Daoy (cell line): ENCODE results near the gene ABCD1. TPM values are rescaled to one million over a fixed set of nuclear protein-coding genes. Genes with fewer than 3 reads are reported as not detected.
"Not testable (repeated sequence)": the region's sequence is repeated elsewhere in the genome, so short reads cannot be mapped to it uniquely, and the experiment has no call there.

Experiments
- DNase-seq: peaks from one replicate; pipeline ENCODE4 v3.0.0-alpha.2; 2015; ENCODE audit warnings: low read depth
- total RNA-seq: library from RNA; depleted of rRNA; stranded (reverse); fragments of >200 nt; shearing (Covaris generic); gene quantifications from 2 replicates; pipeline ENCODE4 v1.2.3, GENCODE V29; 2014

ABCD1 gene
- total RNA-seq, 1 experiment from 2014 or later: 5.0 TPM

DNA sequence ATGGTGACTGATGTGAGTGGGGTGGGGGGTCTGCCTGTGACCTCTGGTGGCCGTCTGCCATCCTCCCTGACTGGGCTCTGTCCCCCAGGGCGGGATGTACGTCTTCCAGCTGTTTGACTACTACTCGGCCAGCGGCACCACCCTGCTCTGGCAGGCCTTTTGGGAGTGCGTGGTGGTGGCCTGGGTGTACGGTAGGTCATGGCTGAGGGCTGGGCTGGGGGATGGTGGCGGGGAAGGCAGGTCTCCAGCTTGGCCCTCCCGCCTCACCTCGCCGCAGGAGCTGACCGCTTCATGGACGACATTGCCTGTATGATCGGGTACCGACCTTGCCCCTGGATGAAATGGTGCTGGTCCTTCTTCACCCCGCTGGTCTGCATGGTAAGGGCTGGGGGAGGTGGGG lies 30.4 kb upstream of the ABCD1 start:
- not testable (repeated sequence) for DNase-seq

DNA sequence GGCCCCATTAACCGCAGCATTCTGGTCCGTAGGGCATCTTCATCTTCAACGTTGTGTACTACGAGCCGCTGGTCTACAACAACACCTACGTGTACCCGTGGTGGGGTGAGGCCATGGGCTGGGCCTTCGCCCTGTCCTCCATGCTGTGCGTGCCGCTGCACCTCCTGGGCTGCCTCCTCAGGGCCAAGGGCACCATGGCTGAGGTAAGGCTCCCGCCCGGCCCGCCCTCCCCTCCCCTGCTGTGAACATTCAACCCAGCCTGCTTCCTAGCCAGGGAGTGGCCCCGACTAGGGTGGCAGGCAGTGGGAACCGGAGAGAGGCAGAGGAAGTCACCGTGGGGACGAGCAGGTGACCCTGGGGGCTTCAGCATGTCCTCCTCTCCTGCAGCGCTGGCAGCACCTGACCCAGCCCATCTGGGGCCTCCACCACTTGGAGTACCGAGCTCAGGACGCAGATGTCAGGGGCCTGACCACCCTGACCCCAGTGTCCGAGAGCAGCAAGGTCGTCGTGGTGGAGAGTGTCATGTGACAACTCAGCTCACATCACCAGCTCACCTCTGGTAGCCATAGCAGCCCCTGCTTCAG lies 29.9 kb upstream of the ABCD1 start:
- DNase-seq: no peak

DNA sequence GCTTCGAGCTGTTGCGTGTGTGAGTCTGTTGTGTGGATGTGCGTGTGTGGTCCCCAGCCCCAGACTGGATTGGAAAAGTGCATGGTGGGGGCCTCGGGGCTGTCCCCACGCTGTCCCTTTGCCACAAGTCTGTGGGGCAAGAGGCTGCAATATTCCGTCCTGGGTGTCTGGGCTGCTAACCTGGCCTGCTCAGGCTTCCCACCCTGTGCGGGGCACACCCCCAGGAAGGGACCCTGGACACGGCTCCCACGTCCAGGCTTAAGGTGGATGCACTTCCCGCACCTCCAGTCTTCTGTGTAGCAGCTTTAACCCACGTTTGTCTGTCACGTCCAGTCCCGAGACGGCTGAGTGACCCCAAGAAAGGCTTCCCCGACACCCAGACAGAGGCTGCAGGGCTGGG lies 28.6 kb upstream of the ABCD1 start:
- DNase-seq: no peak

DNA sequence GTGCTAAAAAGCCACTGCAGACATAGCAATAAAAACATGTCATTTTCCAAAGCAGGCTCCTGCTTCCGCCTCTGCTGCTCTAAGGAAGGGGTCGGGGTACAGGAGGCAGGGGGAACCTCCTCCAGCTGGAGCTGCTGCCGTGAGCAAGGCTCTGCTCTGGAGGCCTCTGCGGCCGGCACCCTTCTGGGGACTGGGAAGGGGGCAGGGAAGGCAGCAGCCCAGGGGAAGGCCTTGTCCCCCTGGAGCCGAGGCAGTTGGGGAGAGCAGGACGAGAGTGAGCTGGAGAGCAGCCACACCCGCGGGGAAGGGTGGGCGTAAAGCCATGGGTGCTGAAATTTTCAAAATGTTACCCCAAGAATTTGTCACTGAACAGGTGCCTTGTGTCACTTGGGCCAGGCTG lies 28.1 kb upstream of the ABCD1 start:
- DNase-seq: not testable (repeated sequence)

DNA sequence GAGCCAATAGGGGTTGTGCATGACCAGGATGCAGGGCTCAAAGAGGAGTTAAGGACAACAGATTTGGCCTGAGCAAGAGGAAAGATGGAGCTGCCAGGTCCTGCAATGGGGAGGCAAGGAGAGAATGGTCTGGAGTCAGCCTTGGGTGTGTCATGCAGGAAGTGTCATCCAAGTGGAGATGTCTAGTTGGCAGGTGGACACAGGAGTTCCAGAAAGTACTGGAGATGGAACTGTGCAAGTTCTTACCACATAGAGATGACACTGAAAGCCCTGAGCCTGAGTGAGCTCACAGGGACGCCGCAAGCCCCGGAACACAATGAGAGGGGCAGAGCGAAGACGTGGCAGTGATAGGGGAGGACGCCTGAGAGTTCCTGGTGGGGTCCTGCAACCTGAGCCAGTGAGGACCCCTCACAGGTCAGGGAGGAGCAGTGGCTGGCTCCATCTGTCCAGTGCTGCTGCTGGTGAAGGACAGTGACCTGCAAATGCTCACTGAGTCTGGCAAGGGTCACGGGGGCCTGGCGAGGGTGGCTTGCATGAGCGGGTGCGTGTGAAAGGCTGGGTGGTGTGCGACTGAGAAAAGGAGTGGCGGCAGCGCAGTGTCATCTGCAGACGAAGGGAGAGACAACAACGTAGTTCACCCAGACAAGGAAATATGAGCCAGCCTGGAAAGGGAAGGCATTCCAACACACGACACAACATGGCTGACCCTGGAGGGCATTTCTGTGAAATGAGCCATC lies 27.5 kb upstream of the ABCD1 start:
- not testable (repeated sequence) for DNase-seq

DNA sequence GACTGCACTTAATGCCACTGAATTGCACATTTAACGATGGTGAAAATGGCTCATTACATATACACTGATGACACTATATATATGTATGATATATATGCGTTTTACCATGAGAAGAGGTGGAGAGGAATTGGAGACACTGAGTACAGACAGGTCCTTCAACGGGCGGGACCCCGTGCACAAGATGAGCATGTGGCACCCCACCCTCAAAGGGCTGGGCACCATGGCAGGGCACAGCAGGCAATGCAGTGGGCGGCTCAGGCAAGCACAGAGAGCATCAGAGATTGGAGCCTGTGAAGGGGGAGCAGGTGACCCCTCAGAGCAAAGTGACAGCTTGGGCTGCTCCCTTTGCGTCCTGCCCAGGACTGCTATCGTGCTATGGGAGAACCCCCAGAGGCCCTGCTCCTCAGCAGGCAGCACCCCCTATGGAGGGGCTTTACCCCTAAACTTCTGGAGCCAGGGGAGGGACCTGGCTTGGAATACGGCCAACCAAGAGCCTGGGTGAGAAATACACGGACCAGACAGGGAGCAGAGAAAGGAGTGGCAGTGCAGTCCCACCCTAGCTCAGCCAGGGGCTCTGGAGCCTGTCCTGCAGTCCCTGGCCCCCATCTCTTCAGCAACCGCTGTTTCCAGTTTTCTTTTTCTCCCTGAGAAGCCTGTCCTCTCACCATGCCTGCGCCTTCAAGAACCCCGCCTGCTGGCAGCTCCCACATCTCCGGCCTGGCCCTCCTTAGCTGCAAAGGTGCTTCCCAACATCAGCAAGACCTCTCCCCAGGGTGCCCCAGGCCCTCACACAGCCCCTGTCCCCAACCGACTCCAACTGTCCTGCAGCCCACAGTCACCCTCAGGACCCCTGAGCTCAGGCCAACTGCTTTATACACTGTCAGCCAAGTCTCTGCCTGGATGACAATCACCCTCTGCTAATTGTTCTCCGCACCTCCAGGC lies 26.5 kb upstream of the ABCD1 start:
- DNase-seq: no peak

DNA sequence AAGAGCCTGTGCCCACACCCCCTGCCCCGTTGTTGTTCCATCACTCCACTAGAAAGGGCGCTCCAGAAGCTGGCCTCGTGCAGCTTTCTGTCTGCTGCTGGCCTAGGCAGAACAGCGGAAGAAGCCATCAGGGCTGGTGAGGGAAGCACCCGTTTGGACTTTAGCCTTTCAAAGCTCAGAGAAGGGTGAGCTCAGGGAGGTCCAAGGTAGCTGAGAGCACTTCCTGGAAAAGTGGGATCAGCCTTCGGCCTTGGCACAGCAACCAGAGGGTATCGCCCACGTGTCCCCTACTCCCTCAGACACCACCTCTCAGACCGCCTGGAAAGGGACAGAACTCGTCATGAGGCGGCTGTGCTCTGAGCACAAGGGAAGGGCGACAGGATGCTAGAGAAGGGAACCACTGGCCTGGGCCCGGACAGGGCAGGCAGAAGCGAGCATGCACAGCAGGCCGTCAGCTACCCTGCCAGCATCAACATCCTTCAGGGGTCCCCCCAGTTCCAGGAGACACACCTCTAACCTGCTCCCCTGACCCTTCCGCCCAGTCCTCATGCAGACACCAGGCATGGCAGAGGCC lies 25.4 kb upstream of the ABCD1 start:
- not testable (repeated sequence) for DNase-seq

DNA sequence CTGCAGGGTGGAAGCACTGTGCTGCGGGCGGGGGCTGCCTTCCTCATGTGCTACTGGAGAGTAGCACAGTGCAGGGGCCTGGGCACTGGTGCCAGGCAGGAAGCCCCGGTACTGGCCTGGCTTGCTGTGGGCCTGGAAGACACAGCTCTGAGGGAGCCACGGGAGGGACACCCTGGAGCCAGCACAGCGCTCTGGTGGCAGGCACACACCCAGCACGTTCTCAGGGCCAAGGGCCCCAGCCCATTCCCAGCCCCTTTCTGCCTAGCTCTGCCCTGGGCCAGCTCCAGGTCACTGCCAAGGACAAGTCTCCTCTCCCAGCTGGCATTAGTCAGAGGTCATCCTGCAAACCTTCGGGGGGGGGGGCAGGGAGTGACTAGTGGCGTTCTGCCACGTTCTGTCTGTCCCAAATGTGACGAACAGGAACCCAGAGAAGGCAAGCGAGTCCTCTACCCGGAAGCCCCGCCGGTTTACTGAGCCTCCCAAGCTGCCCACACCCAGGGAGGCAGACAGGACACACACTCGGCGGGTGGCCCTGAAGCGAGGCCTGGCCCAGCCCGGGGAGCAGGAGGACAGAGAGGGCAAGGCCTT lies 24.8 kb upstream of the ABCD1 start:
- DNase-seq: not testable (repeated sequence)

DNA sequence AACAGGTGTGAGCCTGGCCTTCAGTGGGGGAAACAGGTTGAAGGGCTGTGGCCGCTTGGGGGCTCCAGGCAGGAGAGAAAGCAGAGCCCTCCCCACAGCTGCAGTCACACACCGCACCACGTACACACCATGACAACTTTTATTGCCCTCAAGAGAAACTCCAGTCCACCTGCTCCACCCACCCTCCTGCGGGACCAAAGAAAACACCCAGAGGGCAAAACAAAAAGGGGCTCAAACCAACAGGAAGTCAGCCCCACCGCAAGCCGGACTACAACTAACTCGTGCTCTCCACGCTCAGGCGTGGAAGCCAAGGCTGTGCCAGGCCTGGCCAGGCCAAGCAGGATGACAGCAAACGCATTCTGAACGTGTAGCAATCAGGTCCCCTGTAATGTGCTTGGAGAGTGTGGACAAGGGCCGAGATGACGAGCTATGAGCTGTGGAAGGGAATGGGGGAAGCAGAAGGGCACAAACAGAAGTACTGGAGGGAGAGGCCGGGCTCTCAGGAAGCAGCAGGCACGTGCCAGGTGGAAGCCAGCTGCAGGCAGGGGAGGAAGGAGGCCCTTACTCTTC lies 24.2 kb upstream of the ABCD1 start:
- DNase-seq: no peak

DNA sequence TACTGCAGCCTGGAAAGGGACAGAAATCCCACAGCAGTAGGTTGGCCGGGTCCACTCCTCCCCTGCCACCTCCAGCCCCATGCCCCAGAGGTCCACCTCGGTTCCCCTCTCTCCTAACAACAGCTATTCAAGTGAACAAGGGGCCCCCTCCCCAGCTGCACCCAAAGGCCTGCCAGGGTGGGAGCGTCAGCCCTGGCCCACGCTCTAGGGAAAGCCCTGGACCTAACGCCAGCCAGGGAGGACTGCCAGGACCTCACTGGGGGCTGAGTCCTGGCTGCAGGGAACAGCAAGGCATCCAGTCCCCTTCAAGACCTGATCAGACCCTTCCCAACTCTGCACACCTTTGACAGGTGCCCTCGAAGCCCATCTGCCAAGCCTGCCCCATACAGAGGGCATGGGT lies 23.7 kb upstream of the ABCD1 start:
- no peak for DNase-seq

DNA sequence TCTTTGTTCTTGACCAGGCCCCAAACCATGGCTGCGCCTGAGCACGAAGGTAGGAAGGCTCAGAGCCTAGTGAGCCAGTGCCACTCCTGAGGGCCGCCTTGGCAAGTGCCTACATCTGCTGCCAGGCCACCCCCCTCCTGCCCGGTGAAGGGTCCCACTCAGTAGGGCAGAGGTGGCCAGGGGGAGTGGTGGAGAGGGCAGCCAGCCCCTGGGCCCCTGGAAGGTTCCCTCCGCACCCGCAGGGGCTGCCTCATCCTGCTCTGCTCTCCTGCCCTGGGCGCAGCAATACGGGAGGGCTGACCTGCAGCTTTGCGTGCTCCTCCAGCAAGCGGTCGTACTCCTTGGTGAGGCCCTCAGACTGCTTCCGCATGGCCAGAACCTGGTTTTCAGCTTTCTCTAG lies 22.9 kb upstream of the ABCD1 start:
- DNase-seq: no peak

DNA sequence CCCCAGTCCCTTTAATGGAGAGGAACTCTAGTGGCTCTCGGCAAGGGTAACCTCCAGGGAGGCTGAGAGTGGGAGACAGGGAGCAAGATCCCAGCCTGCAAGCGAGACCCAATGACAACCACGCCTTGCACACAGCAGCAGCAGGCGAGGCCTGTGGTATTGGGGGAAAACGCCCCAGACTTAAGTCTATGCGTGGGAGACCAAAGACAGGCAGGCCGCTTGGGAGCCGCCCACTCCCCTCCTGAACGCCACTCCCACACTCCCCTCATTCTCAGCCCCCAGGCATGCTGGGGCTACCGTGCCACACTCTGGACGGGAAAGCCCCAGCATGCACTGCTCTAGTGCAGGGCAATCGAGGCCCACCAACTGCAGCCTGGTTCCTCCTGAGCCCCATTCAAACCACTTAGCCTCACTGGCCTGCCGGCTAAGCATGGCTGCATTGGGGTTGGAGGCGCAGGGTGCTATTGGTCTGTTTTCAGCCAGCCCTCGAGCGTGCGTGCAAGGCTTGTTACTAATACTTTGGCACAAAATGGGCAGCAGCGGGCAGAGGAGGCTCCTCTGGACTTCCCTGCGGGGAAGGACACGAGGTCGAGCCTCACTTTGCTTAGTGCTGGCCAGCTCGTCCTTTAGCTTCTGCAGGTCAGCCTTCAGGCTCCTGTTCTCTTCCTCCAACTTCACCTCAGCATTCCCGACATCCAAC lies 22.2 kb upstream of the ABCD1 start:
- no peak for DNase-seq

DNA sequence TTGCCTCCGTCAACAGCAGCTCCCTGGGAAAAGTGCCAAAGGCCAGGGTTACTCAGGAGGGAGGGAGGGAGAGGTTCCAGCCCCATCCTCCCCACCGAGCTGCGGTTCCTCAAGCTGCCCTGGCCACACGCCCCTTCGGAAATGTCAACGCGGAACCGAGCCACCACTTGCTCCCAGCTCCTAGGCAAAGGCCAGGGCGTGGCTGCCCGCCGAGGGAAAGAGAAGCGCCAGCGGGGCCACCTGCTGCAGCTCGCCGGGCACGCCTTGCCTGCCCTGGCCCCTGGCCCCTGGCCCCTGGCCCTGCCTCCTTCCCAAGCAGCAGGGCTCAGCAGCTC lies 21.7 kb upstream of the ABCD1 start:
- DNase-seq: no peak

DNA sequence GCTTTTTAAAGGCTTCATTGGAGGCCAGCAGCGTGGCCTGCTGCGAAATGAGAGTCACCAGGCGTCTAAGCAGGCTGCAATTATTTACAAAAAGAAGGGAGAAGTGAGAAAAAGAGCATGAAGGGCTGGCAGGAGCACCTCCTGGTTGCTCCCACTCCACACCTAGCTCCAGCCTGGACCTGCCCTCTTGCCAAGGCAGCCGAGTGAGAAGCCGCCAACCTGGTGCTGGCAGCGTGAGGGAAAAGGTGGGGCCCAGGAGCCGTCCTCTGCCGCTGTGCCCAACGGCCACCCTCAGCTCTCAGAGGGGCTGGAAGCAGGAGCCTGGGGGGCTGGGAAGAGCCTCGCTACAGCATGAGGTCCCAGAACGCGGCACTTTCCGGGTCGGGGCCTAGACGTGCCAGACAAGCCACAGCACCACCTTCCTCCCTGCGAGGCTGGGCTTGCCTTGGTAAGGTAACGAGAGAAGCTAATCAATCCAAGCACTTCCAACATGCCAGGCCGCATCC lies 20.6 kb upstream of the ABCD1 start:
- no peak for DNase-seq

DNA sequence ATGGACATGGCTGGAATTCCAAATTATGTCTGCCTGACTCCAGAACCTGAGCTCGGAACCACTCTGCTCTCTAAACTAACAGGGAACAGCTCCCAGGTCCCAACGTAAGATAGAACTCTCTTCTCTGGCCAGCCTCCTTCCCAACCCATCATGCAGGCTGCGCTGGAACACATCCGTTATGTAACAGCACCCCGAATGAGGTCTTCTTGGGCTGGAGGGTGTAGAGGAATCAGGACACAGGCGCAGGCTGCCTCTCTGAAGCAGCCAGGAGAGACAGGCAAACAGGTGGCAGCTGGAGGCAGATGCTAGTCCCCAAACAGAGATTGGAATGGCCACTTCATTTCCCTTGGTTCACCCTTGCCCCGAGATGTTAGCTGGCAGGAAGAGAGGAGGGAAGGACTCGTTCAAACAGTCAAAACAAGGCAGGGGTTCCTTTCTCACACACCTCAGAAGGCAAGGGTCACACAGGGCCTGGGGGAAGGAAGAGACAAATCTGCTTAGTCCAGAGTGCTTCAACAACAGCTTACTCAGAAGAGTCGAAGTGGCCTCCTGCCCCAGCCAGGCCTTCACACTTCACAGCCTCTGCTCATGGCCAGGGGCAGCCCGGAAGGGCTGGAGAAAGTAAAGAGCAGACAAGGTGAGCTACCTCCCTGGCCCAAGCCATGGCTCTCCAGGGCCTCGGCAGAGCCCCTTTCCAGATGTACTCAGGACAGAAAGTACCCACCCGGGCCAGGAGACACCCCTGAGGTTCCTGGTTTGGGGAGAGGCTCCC lies 19.8 kb upstream of the ABCD1 start:
- not testable (repeated sequence) for DNase-seq

DNA sequence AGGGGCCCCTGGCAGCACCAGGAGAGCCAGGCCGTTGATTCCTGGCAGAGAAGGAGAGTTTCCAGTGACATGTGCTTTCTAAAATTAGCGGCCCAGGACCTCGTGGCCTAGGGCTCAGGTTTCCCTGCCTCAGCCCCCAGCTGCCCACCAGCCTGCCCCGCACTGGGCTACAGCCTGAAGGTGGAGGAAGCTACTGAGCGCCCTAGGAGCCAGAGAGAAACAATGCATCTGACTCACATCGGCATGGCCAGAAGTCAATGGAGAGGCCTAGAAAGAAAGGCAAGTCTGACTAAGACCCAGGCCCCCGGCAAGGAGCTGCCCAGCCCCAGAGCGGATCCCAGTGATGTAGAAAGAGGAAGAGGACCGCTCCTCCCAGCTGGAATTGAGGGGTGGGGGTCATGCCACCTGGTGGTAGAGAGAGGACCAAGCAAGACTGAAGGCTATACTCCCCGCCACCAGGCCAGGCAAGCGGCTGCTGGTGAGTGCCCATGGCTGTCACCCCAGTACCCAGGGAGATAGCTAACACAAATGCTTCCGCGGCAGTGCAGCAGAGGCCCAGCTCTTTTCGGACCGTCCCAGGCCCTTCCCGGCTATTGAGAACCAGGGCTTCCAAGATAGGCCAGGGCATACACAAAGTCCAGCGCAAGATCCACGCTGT lies 19.1 kb upstream of the ABCD1 start:
- not testable (repeated sequence) for DNase-seq

DNA sequence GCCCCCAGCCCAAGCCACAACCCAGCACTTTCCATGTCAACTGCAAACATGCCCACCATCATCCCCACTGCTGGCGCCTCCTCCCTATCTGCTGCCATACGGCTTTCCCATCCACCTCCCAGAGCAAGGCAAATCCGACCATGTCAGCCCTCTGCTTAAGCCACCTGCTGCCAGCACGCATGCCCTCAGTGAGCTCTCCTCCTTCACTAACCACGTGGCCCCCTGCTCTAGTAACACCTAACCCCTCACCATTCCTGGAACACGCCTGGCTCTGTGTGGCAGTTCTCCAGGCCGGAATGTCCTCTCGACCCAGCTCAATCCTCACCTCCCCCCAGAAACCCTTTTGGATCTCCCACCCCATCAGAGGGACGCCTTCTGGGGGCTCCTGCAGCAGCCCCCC lies 17.9 kb upstream of the ABCD1 start:
- DNase-seq: no peak

DNA sequence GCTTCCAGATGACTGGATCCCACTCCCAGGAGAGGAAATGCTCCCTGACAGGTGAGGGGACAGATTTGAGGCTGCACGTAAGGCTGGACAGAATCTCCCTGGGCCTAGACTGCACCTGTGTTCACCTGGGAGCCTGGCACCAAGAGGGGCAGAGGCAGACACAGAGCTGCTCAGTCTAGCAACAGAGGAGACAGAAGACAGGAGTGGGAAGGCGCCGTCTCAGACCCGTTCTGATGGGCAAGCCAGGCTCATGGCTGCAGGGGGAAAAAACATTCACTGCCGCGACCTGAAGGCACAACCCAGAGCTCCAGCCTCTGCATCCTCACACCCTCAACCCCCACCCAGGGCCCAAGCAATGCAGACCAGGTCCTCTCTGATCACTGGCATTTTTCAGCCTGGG lies 17.2 kb upstream of the ABCD1 start:
- no peak for DNase-seq

DNA sequence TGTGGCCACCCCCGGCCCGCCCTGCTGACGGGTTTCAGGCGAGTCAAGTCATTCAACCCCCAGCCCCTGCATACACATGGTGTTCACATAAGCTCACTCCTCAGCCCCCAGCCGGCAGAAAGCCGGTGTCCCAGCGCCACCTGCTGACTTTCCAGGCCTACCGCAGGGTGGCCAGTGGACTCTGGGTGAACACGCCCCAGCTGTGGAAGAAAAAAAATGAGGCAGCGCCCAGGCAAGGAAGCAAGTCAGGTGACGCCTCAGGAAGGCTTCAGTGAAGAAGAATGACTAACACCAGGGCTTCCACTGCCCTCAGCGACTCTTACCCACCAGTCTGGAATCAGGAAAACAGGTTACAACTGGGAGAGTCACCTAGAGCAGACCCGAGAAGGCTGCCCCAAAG lies 16.2 kb upstream of the ABCD1 start:
- DNase-seq: peak; percentile 79
